Measurements from ENCODE around the gene KDM7A. TPM values are rescaled to one million over a fixed set of nuclear protein-coding genes. Genes with fewer than 3 reads are reported as not detected.

The KDM7A gene
- total RNA-seq, 2 donors from 2014 or later, result 9.6 to 26.5 TPM

- no peak for DNase-seq (ENCODE audit: low spot score)
- no peaks in the 10 kb centered on the region for H3K27me3 ChIP-seq (replicated peaks; ENCODE audit: insufficient read depth)
- H3K27ac ChIP-seq, result no peak overlapping the region
- WGBS, result 92% methylated on average over 3 of the region's 3 CpGs
- no peaks in the 10 kb centered on the region for H3K36me3 ChIP-seq
- no peak for TF ChIP-seq CTCF (IDR thresholded peaks at IDR 0.05)
- no peak for TF ChIP-seq POLR2A (IDR thresholded peaks at IDR 0.05)
- TF ChIP-seq POLR2AphosphoS5 (IDR thresholded peaks at IDR 0.05), result no peak
- H3K4me1 ChIP-seq (replicated peaks), result no peaks in the 10 kb centered on the region
- H3K9me3 ChIP-seq, result no peaks in the 10 kb centered on the region
- no peak overlapping the region for H3K4me3 ChIP-seq
- intact Hi-C loops (cut with DNase I), result no loop called here
These were observed 126.7 kb downstream of the KDM7A start for GRCh38 chr7:140050100-140050499.

- intact Hi-C loops (cut with DNase I), result no loop called here
- no peaks in the 10 kb centered on the region for H3K4me1 ChIP-seq (replicated peaks)
- H3K9me3 ChIP-seq, result no peaks in the 10 kb centered on the region
- no peak overlapping the region for H3K27ac ChIP-seq
- WGBS, result 81% methylated on average over 5 of the region's 5 CpGs
- no peaks in the 10 kb centered on the region for H3K27me3 ChIP-seq (replicated peaks; ENCODE audit: insufficient read depth)
- H3K36me3 ChIP-seq, result no peaks in the 10 kb centered on the region
- TF ChIP-seq POLR2AphosphoS5 (IDR thresholded peaks at IDR 0.05) (no peak), POLR2A (IDR thresholded peaks at IDR 0.05) (no peak), CTCF (IDR thresholded peaks at IDR 0.05) (no peak)
- no peak for DNase-seq (ENCODE audit: low spot score)
- no peak overlapping the region for H3K4me3 ChIP-seq
These were observed 127.3 kb downstream of the KDM7A start for GRCh38 chr7:140049339-140050024.

GRCh38 chr7:140048989-140049338, 127.8 kb downstream of the KDM7A start:
- Histone ChIP-seq H3K27ac (no peak overlapping the region), H3K9me3 (no peaks in the 10 kb centered on the region), H3K27me3 (replicated peaks; ENCODE audit: insufficient read depth) (no peaks in the 10 kb centered on the region), H3K36me3 (no peaks in the 10 kb centered on the region), H3K4me3 (no peak overlapping the region), H3K4me1 (replicated peaks) (no peaks in the 10 kb centered on the region)
- 54% methylated on average over 1 of the region's 1 CpG for WGBS
- DNase-seq (ENCODE audit: low spot score), result no peak
- intact Hi-C loops (cut with DNase I), result no loop called here
- TF ChIP-seq POLR2A (IDR thresholded peaks at IDR 0.05) (no peak), CTCF (IDR thresholded peaks at IDR 0.05) (no peak), POLR2AphosphoS5 (IDR thresholded peaks at IDR 0.05) (no peak)

- H3K4me3 ChIP-seq, result no peak overlapping the region
- WGBS, result 90% methylated on average over 4 of the region's 4 CpGs
- H3K36me3 ChIP-seq, result no peaks in the 10 kb centered on the region
- intact Hi-C loops (cut with DNase I), result no loop called here
- no peaks in the 10 kb centered on the region for H3K4me1 ChIP-seq (replicated peaks)
- no peak overlapping the region for H3K27ac ChIP-seq
- no peak for DNase-seq (ENCODE audit: low spot score)
- no peaks in the 10 kb centered on the region for H3K27me3 ChIP-seq (replicated peaks; ENCODE audit: insufficient read depth)
- H3K9me3 ChIP-seq, result no peaks in the 10 kb centered on the region
- TF ChIP-seq POLR2A (IDR thresholded peaks at IDR 0.05) (no peak), CTCF (IDR thresholded peaks at IDR 0.05) (no peak), POLR2AphosphoS5 (IDR thresholded peaks at IDR 0.05) (no peak)
These were observed 128.6 kb downstream of the KDM7A start for GRCh38 chr7:140048138-140048537.

GRCh38 chr7:140047197-140047596, 129.6 kb downstream of the KDM7A start:
- Histone ChIP-seq H3K27ac (no peak overlapping the region), H3K4me1 (replicated peaks) (no peaks in the 10 kb centered on the region), H3K9me3 (no peaks in the 10 kb centered on the region), H3K36me3 (no peaks in the 10 kb centered on the region), H3K27me3 (replicated peaks; ENCODE audit: insufficient read depth) (no peaks in the 10 kb centered on the region), H3K4me3 (no peak overlapping the region)
- 98% methylated on average over 3 of the region's 3 CpGs for WGBS
- TF ChIP-seq CTCF (IDR thresholded peaks at IDR 0.05) (no peak), POLR2A (IDR thresholded peaks at IDR 0.05) (no peak), POLR2AphosphoS5 (IDR thresholded peaks at IDR 0.05) (no peak)
- intact Hi-C loops (cut with DNase I), result no loop called here
- DNase-seq (ENCODE audit: low spot score), result no peak

Data from prostate gland (tissue), 2 donors.